Effector memory CD4-positive, alpha-beta T cell (primary cell): ENCODE data around the gene TNIP2.
"Not testable (repeated sequence)": the region's sequence is repeated elsewhere in the genome, so short reads cannot be mapped to it uniquely, and the experiment has no call there.

Experiments
- DNase-seq, 3 donors: peaks; one replicate each; pipeline ENCODE4 v3.0.0-alpha.2; 2020
- H3K27ac ChIP-seq: 2 replicates; pipeline ENCODE4 v1.7.0; 2013; ENCODE audit warnings: mild to moderate bottlenecking, low read length, moderate library complexity; ENCODE audit not compliant: insufficient read depth, poor library complexity, severe bottlenecking
- H3K27me3 ChIP-seq: replicated peaks from 2 replicates; pipeline ENCODE4 v1.7.0; 2013; ENCODE audit warnings: mild to moderate bottlenecking, low read length; ENCODE audit not compliant: insufficient read depth, control insufficient read depth, poor library complexity, severe bottlenecking
- H3K36me3 ChIP-seq: 2 replicates; pipeline ENCODE4 v1.7.0; 2013; ENCODE audit warnings: mild to moderate bottlenecking, low read length, moderate library complexity; ENCODE audit not compliant: control insufficient read depth, insufficient read depth
- H3K4me1 ChIP-seq: 2 replicates; pipeline ENCODE4 v1.7.0; 2013; ENCODE audit warnings: low read length, mild to moderate bottlenecking; ENCODE audit not compliant: control insufficient read depth, insufficient read depth, poor library complexity, severe bottlenecking
- H3K4me3 ChIP-seq: 2 replicates; pipeline ENCODE4 v1.7.0; 2013; ENCODE audit warnings: low read length, low read depth, mild to moderate bottlenecking; ENCODE audit not compliant: insufficient read depth, poor library complexity, severe bottlenecking
- H3K9me3 ChIP-seq: 2 replicates; pipeline ENCODE4 v1.7.0; 2013; ENCODE audit warnings: mild to moderate bottlenecking, low read length, moderate library complexity; ENCODE audit not compliant: control insufficient read depth

TNIP2 gene

DNA sequence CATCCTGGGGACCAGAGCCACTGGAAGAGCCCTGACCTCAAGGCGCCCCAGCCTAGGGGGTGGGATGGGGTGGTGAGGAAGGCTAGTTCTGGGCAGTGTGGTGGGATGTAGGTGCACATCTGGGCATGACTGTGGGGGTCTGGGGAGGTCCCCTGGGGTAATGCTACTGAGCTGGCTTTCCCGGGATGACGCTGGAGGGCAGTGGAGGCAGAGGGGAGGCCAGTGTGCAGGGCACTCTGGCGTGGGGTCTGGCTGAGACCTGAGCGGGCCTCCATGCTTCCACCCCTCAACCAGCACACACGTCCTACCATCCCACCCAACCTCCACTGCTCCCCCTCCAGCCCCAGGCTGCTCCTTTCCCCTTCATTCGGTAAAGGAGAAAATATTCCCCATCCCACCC lies 32.0 kb upstream of the TNIP2 start:
- Histone ChIP-seq H3K27ac (peak overlapping the region; percentile 76), H3K27me3 (no peaks in the 10 kb centered on the region), H3K4me1 (peaks cover 36% of the 10 kb centered on the region)

DNA sequence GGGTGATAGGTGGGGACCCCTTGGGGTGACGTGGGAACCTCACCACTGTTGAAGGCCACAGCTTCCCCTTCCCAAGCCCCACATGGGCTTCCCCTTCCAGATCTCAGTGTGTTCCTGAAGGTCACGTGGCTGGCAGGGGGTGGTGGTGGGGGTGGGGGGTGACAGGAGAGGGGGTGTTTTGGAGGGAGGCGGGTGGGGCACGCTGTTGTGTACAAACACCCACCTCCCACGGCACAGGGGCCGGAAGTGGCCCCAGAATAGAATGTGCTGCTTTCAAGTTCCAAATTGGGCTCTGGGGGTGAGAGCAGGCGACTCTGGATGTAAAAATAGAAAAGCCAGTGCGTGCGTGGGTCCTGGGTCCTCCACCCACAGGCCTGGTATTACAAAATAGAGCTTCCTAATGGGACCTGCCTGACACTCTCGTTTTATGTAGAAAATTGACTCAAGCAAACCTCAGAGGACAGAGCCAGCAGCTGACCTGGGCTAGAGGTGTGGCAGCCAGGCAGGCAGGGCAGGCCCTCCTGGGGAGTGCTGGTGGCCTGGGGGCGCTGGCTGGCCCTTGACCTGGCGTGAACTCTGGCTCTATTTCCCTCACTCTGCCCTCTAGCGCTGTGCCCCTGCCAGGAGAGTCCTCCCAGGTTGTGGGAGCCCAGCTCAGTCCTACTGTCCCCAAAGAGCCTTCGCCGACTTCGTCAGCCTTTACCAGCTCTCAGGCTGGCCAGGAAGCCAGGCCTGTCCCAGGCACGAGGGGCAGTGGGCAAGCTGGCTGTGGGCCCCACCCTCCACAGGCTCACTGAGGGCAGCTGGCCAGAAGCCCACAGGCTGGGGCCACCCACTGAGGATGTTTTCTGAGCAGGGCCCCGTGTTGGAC lies 31.3 kb upstream of the TNIP2 start:
- peak overlapping the region; percentile 9 for H3K4me3 ChIP-seq
- H3K27ac ChIP-seq: peak overlapping the region; percentile 76
- DNase-seq: no peak
- H3K9me3 ChIP-seq: no peaks in the 10 kb centered on the region
- H3K27me3 ChIP-seq: no peaks in the 10 kb centered on the region
- H3K36me3 ChIP-seq: no peaks in the 10 kb centered on the region
- peaks cover 34% of the 10 kb centered on the region for H3K4me1 ChIP-seq

More for the DNA sequence above, 32.0 kb upstream of the TNIP2 start:
- Histone ChIP-seq H3K36me3 (no peaks in the 10 kb centered on the region), H3K4me3 (no peak overlapping the region), H3K9me3 (no peaks in the 10 kb centered on the region)
- DNase-seq: no peak

DNA sequence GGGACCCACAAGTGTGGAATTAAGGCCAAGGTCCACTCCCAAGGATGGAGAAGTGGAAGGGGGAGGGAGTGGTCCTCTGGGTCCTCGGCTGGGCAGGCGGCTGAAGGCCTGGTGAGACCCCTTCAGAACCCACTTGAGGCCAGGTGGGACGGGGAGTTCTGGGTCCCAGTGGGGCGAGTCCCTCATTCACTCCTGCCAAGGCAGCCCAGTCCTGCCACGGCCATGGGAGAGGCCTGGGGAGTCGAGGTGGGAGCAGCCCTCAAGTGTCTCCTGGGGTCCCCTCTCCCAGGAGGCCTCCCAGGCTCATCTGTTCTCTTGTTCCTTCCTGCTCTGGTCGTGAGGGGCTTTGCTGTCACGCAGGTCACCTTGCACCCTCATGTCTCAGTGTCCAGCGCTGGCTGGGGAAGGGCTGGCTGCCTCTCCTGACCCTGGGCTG lies 30.7 kb upstream of the TNIP2 start:
- DNase-seq: no peak

DNA sequence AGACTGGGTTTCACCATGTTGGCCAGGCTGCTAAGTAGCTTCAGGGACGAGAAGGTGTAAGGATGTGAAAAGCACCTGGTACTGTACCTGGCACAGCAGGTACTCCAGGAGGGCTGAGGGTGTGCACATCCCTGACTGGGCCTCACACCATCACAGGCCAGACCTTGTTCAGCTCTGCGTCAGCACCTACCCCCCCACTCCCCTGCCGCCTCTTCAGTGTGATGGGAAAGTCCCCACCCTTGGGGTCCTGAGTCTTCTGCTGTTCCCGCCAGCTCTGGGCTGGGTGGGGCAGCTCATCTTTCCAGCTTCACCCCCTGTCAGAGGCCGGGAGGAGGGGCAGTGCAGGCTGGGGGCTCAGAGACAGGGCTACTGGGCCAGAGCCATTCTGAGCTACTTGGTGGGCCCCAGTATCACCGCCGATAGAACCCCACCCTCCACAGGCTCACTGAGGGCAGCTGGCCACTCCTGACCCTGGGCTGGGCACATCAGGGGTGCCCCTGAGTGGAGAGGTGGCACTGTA lies 30.1 kb upstream of the TNIP2 start:
- no peaks in the 10 kb centered on the region for H3K27me3 ChIP-seq
- H3K4me1 ChIP-seq: peaks cover 34% of the 10 kb centered on the region
- no peak overlapping the region for H3K4me3 ChIP-seq
- H3K27ac ChIP-seq: peak overlapping the region; percentile 76
- H3K9me3 ChIP-seq: no peaks in the 10 kb centered on the region
- H3K36me3 ChIP-seq: no peaks in the 10 kb centered on the region
- peak; percentile 39 to 53 (median 43) for DNase-seq

More for the DNA sequence above, 30.7 kb upstream of the TNIP2 start:
- Histone ChIP-seq H3K4me1 (peaks cover 34% of the 10 kb centered on the region), H3K9me3 (no peaks in the 10 kb centered on the region), H3K27me3 (no peaks in the 10 kb centered on the region), H3K27ac (peak overlapping the region; percentile 76), H3K4me3 (no peak overlapping the region), H3K36me3 (no peaks in the 10 kb centered on the region)

DNA sequence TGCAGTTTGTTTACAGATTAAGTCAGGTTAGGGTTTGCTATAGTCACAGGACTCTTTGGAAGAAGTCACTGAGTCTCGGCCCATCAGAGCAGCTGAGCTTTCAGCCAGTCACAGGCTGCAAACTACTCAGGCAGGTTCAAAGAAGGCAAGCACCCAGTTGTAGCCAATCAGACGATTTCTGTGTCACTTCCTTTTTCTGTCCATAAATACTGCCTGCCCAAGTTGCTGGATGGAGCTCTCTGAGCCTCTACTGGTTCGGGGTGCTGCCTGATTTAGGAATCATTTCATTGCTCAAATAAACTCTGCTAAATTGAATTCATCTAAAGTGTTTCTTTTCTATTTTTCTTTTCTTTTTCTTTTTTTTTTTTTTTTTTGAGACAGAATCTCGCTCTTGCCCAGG lies 29.5 kb upstream of the TNIP2 start:
- no peaks in the 10 kb centered on the region for H3K27me3 ChIP-seq
- no peaks in the 10 kb centered on the region for H3K36me3 ChIP-seq
- no peak overlapping the region for H3K4me3 ChIP-seq
- DNase-seq: no peak
- peaks cover 34% of the 10 kb centered on the region for H3K4me1 ChIP-seq
- no peaks in the 10 kb centered on the region for H3K9me3 ChIP-seq
- peak overlapping the region; percentile 76 for H3K27ac ChIP-seq

GRCh38 chr4:2783790-2784189 lies 27.7 kb upstream of the TNIP2 start:
- no peak for DNase-seq
- H3K4me1 ChIP-seq: peaks cover 33% of the 10 kb centered on the region
- no peak overlapping the region for H3K4me3 ChIP-seq
- no peaks in the 10 kb centered on the region for H3K9me3 ChIP-seq
- no peaks in the 10 kb centered on the region for H3K27me3 ChIP-seq
- no peaks in the 10 kb centered on the region for H3K36me3 ChIP-seq
- H3K27ac ChIP-seq: no peak overlapping the region

DNA sequence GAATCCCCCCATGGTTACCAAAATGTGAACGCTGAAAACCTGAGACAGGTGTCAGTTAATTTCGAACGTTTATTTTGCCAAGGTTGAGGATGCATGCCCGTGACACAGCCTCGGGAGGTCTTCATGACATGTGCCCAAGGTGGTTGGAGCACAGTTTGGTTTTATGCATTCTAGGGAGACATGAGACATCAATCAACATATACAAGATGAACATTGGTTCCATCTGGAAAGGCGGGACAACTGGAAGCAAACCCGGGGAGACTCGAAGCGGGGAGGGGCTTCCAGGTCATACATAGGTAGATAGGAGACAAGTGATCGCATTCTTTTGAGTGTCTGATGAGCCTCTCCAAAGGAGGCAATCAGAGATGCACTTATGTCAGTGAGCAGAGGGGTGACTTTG lies 25.8 kb upstream of the TNIP2 start:
- Histone ChIP-seq H3K27me3 (no peaks in the 10 kb centered on the region), H3K36me3 (no peaks in the 10 kb centered on the region), H3K4me1 (peaks cover 14% of the 10 kb centered on the region), H3K27ac (no peak overlapping the region), H3K9me3 (no peaks in the 10 kb centered on the region), H3K4me3 (no peak overlapping the region)
- DNase-seq: no peak

DNA sequence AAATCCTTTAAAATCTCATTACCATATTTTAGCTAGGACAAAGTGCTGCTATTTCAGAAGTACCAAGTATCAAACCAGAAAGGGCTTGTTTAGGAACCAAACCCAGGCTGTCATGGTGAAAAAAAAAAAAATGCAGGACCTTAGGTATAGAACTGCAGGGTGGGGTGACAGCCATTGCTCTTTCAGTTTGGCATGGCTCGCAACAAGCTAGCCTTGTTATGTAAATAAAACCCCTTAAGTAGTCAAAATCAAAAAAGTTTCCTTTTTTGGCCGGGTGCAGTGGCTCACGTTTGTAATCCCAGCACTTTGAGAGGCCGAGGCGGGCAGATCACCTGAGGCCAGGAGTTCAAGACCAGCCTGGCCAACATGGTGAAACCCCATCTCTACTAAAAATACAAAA lies 24.5 kb upstream of the TNIP2 start:
- H3K27ac ChIP-seq, DNase-seq, H3K4me1 ChIP-seq, H3K36me3 ChIP-seq, H3K4me3 ChIP-seq, H3K9me3 ChIP-seq, H3K27me3 ChIP-seq: not testable (repeated sequence)

DNA sequence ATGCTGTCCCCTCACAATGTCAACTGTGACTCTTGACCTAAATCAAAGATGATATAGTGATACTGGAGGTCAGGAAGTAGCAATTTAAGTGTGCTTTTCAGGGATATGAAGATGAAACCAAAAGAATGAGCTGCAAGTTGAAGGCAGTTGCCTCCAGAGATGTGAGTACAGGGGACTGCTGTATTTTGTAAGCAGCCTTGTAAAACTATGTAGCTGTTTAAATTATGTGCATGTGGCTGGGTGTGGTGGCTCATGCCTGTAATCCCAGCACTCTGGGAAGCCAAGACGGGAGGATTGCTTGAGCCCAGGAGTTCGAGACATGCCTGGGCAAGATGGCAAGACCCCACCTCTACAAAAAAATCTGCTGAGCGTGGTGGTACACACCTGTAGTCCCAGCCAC lies 15.1 kb upstream of the TNIP2 start:
- Histone ChIP-seq H3K4me1 (no peaks in the 10 kb centered on the region), H3K27ac (no peak overlapping the region), H3K9me3 (no peaks in the 10 kb centered on the region), H3K36me3 (no peaks in the 10 kb centered on the region), H3K27me3 (no peaks in the 10 kb centered on the region), H3K4me3 (no peak overlapping the region)
- DNase-seq: no peak

- Histone ChIP-seq H3K4me1 (no peaks in the 10 kb centered on the region), H3K9me3 (no peaks in the 10 kb centered on the region), H3K36me3 (no peaks in the 10 kb centered on the region), H3K27ac (no peak overlapping the region), H3K27me3 (no peaks in the 10 kb centered on the region), H3K4me3 (no peak overlapping the region)
- no peak for DNase-seq
Measured at GRCh38 chr4:2768921-2769336, 12.8 kb upstream of the TNIP2 start.
